ENCODE results near the gene JUND.

The JUND gene

GRCh38 chr19:18233224-18233825 lies 48.1 kb downstream of the JUND start:
- TF ChIP-seq GATA3 (IDR thresholded peaks at IDR 0.05; ENCODE audit: low read depth, low read length) (no peak), GATA2 (IDR thresholded peaks at IDR 0.05; ENCODE audit: low read depth, low read length) (no peak)

GRCh38 chr19:18232540-18233223 lies 48.7 kb downstream of the JUND start:
- TF ChIP-seq GATA3 (IDR thresholded peaks at IDR 0.05; ENCODE audit: low read depth, low read length) (no peak), GATA2 (IDR thresholded peaks at IDR 0.05; ENCODE audit: low read depth, low read length) (no peak)

- TF ChIP-seq GATA2 (IDR thresholded peaks at IDR 0.05; ENCODE audit: low read depth, low read length) (no peak), GATA3 (IDR thresholded peaks at IDR 0.05; ENCODE audit: low read depth, low read length) (no peak)
These were observed 49.6 kb downstream of the JUND start for GRCh38 chr19:18231775-18232174.

- TF ChIP-seq GATA2 (IDR thresholded peaks at IDR 0.05; ENCODE audit: low read depth, low read length) (no peak), GATA3 (IDR thresholded peaks at IDR 0.05; ENCODE audit: low read depth, low read length) (no peak)
These were observed 50.3 kb downstream of the JUND start for GRCh38 chr19:18230941-18231734.

- no peak for TF ChIP-seq GATA3 (IDR thresholded peaks at IDR 0.05; ENCODE audit: low read depth, low read length)
- no peak for TF ChIP-seq GATA2 (IDR thresholded peaks at IDR 0.05; ENCODE audit: low read depth, low read length)
These were observed 51.5 kb downstream of the JUND start for GRCh38 chr19:18229915-18230314.
